ENCODE measurements around the gene CEP131.

The CEP131 gene

DNA sequence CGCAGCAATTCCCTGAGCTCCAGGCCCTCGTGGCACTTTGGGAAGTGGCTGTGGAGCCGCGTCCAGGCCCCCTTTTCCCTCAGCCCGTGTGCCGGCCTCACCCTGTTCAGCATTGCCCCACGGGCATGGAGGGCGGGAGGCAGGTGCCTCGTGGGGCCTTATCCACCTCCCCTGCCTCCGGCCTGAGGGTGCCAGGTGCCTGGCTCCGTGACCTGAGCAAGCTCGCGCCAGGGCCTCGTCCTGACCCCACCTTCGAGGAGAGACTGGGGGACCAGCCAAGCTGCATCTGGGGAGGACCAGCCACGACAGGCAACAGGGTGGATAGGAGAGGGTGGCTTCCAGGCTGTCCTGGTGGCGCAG lies 29.7 kb downstream of the CEP131 start:
- TF ChIP-seq, protein P1, sequence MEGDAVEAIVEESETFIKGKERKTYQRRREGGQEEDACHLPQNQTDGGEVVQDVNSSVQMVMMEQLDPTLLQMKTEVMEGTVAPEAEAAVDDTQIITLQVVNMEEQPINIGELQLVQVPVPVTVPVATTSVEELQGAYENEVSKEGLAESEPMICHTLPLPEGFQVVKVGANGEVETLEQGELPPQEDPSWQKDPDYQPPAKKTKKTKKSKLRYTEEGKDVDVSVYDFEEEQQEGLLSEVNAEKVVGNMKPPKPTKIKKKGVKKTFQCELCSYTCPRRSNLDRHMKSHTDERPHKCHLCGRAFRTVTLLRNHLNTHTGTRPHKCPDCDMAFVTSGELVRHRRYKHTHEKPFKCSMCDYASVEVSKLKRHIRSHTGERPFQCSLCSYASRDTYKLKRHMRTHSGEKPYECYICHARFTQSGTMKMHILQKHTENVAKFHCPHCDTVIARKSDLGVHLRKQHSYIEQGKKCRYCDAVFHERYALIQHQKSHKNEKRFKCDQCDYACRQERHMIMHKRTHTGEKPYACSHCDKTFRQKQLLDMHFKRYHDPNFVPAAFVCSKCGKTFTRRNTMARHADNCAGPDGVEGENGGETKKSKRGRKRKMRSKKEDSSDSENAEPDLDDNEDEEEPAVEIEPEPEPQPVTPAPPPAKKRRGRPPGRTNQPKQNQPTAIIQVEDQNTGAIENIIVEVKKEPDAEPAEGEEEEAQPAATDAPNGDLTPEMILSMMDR (IDR thresholded peaks at IDR 0.05; ENCODE audit: extremely low read depth, missing control alignments) = no peak

DNA sequence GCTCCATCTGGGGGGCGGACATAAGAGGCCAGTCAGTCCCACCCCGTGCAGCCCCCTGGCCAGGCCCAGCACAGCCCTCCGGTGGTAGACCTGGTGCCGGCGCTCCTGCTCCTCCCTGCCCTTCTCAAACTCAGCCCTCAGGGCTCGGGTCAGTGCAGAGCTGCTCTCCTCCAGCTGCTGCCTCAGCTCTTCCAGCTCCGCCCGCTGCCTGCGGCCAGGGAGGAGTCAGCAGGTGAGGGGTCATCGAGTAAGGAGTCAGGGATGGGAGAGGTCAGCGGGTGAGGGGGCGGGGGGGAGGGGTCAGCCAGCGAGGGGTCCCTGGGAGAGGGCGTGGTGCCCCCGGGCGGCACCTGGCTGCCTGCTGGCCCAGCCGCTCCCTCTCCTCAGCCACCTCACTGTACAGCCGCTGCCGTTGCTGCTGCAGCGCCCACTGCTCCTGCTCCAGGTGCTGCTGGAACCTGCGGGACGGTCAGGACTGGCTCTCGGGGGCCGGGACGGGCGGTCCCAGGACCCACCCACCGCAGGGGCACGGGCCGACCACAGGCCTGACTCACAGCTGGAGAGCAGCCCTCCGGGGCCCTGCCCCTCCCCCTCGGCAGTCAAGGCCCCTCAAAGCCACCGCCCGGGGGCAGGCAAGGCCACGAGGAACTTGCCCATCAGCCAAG lies 30.2 kb downstream of the CEP131 start:
- TF ChIP-seq, protein P1 (IDR thresholded peaks at IDR 0.05; ENCODE audit: extremely low read depth, missing control alignments) = no peak
- no peak for DNase-seq (ENCODE audit: low spot score)

More for the DNA sequence above, 29.7 kb downstream of the CEP131 start:
- DNase-seq (ENCODE audit: low spot score) = no peak

DNA sequence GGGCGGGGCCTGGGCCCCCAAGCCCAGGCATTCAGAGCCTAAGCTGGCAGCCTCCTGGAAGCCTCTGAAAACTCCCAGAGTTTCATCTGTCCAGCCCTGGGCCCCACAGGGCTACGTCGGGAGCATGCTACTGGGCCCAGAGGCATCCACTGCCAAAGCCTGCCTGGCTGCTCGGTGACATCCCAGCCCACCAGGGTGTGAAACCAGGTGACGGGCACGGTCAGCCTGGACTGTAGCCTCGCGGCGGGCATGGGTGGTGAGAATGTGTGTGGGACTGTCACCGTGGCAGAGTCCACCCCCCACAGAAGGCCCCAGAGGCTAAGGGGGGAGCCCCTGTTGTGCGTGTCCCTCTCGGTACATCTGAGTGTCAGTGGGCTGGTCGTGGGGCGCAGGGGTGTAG lies 31.1 kb downstream of the CEP131 start:
- TF ChIP-seq, protein P1 (IDR thresholded peaks at IDR 0.05; ENCODE audit: extremely low read depth, missing control alignments) = no peak
- no peak for DNase-seq (ENCODE audit: low spot score)

DNA sequence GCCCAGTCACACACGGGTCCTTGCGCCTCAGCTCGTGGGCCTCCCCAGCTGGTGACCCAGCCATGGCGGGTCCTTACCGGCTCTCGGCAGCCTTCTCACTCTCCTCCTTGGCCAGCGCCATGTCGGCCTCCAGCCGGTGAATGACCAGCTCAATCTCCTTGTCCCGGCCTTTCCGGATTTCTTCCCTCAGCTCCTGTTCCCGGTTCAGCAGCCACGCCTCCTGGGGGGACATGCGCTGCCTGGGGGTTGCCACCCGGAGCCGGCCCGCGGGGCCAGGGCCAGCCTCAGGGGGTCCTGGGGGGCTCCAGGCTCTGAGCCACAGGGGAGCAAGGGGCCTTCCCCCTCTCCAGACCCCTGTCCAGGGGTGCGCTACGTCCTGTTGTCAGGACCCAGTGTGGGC lies 31.6 kb downstream of the CEP131 start:
- DNase-seq (ENCODE audit: low spot score) = no peak
- TF ChIP-seq, protein P1 (IDR thresholded peaks at IDR 0.05; ENCODE audit: extremely low read depth, missing control alignments) = no peak

DNA sequence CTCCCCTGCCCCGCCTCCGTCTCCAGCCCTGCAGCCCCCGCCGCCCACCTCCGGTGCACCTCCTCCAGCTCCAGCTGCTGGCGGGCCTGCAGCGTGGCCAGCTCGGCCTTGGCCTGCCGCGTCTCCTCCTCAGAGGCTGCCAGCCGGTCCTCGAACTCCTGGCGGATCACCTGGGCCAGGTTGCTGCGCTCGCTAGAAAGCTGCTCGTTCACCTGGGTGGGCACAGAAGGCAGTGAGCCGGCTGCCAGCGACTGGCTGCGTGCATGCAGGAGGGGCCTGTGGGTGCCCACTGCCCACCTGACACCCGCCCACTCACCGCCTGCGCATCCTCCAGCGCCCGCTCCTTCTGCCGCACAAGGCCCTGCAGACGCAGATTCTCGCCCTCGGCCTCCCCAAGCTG lies 32.2 kb downstream of the CEP131 start:
- DNase-seq (ENCODE audit: low spot score) = no peak
- TF ChIP-seq, protein P1 (IDR thresholded peaks at IDR 0.05; ENCODE audit: extremely low read depth, missing control alignments) = no peak

DNA sequence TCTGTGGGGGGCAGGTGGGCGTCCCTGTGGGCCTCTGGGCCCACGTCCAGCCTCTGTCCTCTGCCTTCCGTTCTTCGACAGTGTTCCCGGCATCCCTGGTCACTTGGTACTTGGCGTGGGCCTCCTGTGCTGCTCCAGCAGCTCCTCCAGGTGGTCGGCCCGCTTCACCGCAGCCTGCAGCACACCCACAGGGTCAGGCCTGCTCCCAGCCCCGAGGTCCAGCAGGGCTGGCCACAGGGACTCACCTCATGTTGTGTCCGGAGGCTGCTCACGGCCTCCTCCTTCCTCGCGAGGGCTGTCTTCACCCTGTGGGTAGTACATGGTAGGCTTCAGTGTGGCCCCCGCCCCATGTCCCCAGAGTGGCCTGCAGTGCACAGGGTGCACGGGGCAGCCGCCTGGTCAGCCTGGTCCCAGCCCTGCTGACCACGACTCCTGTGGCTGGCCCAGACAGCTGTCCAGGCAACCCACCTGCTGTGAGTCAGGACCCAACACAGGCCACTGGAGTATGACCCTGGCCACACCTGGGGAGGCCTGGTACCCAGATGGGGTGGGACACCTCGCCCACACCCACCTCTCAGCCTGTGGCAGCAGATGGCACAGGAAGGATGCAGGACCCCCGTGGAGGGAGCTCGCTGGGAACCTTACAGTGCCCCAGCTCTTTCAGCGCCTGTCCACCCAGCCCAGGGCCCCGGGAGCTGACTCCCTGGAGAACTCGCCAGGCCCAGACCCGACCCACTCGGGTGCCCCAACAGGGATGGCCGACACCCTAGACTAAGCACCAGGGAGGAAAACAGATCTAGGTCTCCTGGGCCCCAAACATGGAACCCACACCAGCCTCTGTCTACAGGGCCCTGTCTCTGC lies 32.9 kb downstream of the CEP131 start:
- TF ChIP-seq, protein P1 (IDR thresholded peaks at IDR 0.05; ENCODE audit: extremely low read depth, missing control alignments) = no peak

DNA sequence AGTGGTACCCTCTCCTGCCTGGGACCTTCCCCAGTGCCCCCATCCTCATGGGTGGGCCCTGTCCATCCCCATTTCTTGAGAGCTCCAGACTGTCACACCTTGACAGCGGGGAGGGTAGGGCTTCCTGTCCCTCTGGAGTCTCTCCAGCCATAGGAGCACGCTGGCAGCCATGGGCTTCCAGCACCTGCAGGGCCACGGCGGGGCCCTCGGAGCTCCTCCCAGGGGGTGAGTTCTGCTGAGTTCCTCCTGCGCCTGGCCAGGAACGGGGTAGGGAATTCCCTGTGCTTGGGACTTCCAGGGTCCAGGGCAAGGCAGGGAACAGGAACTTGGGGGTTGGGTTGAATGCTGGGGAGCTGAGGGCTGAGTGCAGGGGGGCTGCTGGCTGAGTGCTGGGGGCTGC lies 33.7 kb downstream of the CEP131 start:
- TF ChIP-seq, protein P1 (IDR thresholded peaks at IDR 0.05; ENCODE audit: extremely low read depth, missing control alignments) = no peak
- DNase-seq (ENCODE audit: low spot score) = no peak

More for the DNA sequence above, 32.9 kb downstream of the CEP131 start:
- DNase-seq (ENCODE audit: low spot score) = no peak

All from GM20000 (cell line).